ENCODE measurements around the gene NXN. TPM values are rescaled to one million over a fixed set of nuclear protein-coding genes. Genes with fewer than 3 reads are reported as not detected.

NXN gene
- polyA plus RNA-seq, 3 donors = not detected

- no peak for DNase-seq
- no peaks in the 10 kb centered on the region for H3K36me3 ChIP-seq (replicated peaks in 1 of 2; ENCODE audit: control insufficient read depth in 1 of 2, insufficient read depth in 2 of 2, low read length in 2 of 2)
- H3K27me3 Mint-ChIP-seq (ENCODE audit: low read depth in 3 of 3) = peaks cover 17 to 34% (median 27%) of the 10 kb centered on the region in 3 donors
- no peaks in the 10 kb centered on the region for H3K79me2 ChIP-seq (ENCODE audit: insufficient read depth, low read length)
- H2AFZ ChIP-seq (ENCODE audit: insufficient read depth, low read depth, low read length, poor library complexity, severe bottlenecking) = no peak overlapping the region
- H3K4me1 ChIP-seq (ENCODE audit: control insufficient read depth in 1 of 2, insufficient read depth in 2 of 2, low read length in 2 of 2) = no peaks in the 10 kb centered on the region
- H3K27ac Mint-ChIP-seq = no peak overlapping the region
- intact Hi-C loops (cut with micrococcal nuclease) = no loop called here
- no peaks in the 10 kb centered on the region for H3K4me1 Mint-ChIP-seq
- no peak overlapping the region for H3K4me2 ChIP-seq (replicated peaks; ENCODE audit: extremely low read depth, low read length, poor library complexity, severe bottlenecking)
- H3K4me3 ChIP-seq (replicated peaks in 1 of 3; ENCODE audit: low read depth in 2 of 3, low read length in 3 of 3) = no peak overlapping the region
- no peaks in the 10 kb centered on the region for H3K36me3 Mint-ChIP-seq
- peaks cover 0 to 10% of the 10 kb centered on the region in 2 donors for H3K27me3 ChIP-seq (ENCODE audit: control insufficient read depth in 2 of 2, insufficient read depth in 2 of 2, low read length in 2 of 2)
- H3K9ac ChIP-seq (ENCODE audit: insufficient read depth, low read length, poor library complexity, severe bottlenecking) = no peak overlapping the region
- WGBS (ENCODE audit: insufficient coverage) = 100% methylated on average over 1 of the region's 9 CpGs
- no peak overlapping the region for H3K4me3 Mint-ChIP-seq
- no peaks in the 10 kb centered on the region for H4K20me1 ChIP-seq (ENCODE audit: insufficient read depth, low read length)
- peaks cover 0 to 4% (median 0%) of the 10 kb centered on the region in 7 donors for H3K9me3 Mint-ChIP-seq
- H3K9me3 ChIP-seq (replicated peaks in 1 of 2; ENCODE audit: control insufficient read depth in 1 of 2, insufficient read depth in 1 of 2, low read length in 2 of 2) = no peaks in the 10 kb centered on the region
- TF ChIP-seq CTCF (IDR thresholded peaks at IDR 0.05) = no peak
- H3K27ac ChIP-seq (ENCODE audit: low read depth in 1 of 2, low read length in 2 of 2) = no peak overlapping the region
Measured at GRCh38 chr17:866568-867103, 112.9 kb downstream of the NXN start.

GRCh38 chr17:864315-864714 lies 115.3 kb downstream of the NXN start:
- Mint-ChIP-seq H3K9me3 (peaks cover 0 to 2% (median 0%) of the 10 kb centered on the region in 7 donors), H3K36me3 (no peaks in the 10 kb centered on the region), H3K4me1 (no peaks in the 10 kb centered on the region), H3K4me3 (peak overlapping the region in 1 of 2 donors; percentile 31), H3K27ac (no peak overlapping the region), H3K27me3 (ENCODE audit: low read depth in 3 of 3) (peaks cover 20 to 33% (median 27%) of the 10 kb centered on the region in 3 donors)
- H3K4me1 ChIP-seq (ENCODE audit: control insufficient read depth in 1 of 2, insufficient read depth in 2 of 2, low read length in 2 of 2) = no peaks in the 10 kb centered on the region
- TF ChIP-seq CTCF (IDR thresholded peaks at IDR 0.05) = no peak
- H3K27ac ChIP-seq (ENCODE audit: low read depth in 1 of 2, low read length in 2 of 2) = no peak overlapping the region
- no peak overlapping the region for H2AFZ ChIP-seq (ENCODE audit: insufficient read depth, low read depth, low read length, poor library complexity, severe bottlenecking)
- no peak overlapping the region for H3K4me2 ChIP-seq (replicated peaks; ENCODE audit: extremely low read depth, low read length, poor library complexity, severe bottlenecking)
- peaks cover 0 to 8% of the 10 kb centered on the region in 2 donors for H3K27me3 ChIP-seq (ENCODE audit: control insufficient read depth in 2 of 2, insufficient read depth in 2 of 2, low read length in 2 of 2)
- H3K4me3 ChIP-seq (replicated peaks in 1 of 3; ENCODE audit: low read depth in 2 of 3, low read length in 3 of 3) = no peak overlapping the region
- H3K9me3 ChIP-seq (replicated peaks in 1 of 2; ENCODE audit: control insufficient read depth in 1 of 2, insufficient read depth in 1 of 2, low read length in 2 of 2) = no peaks in the 10 kb centered on the region
- no peaks in the 10 kb centered on the region for H4K20me1 ChIP-seq (ENCODE audit: insufficient read depth, low read length)
- no peaks in the 10 kb centered on the region for H3K79me2 ChIP-seq (ENCODE audit: insufficient read depth, low read length)
- no peak overlapping the region for H3K9ac ChIP-seq (ENCODE audit: insufficient read depth, low read length, poor library complexity, severe bottlenecking)
- 12% methylated on average over 8 of the region's 8 CpGs for WGBS (ENCODE audit: insufficient coverage)
- intact Hi-C loops (cut with micrococcal nuclease) = no loop called here
- no peaks in the 10 kb centered on the region for H3K36me3 ChIP-seq (replicated peaks in 1 of 2; ENCODE audit: control insufficient read depth in 1 of 2, insufficient read depth in 2 of 2, low read length in 2 of 2)
- no peak for DNase-seq
